Uterus (tissue), 4 donors: Measurements from ENCODE around the gene ATP11B. TPM values are rescaled to one million over a fixed set of nuclear protein-coding genes. Genes with fewer than 3 reads are reported as not detected.
A peak's percentile ranks its signal among the peaks of the same experiment; 100 is the strongest.

Source experiments
- DNase-seq, 2 donors: peaks; one replicate each; pipeline ENCODE4 v3.0.0-alpha.2; 2019 to 2020
- H3K27ac ChIP-seq, 2 donors: fragments of 200-600 bp; sonication (generic); 1 replicate in 1 of 2; 2 replicates in 1 of 2; pipeline ENCODE4 v1.5.1; 2016 to 2018
- H3K27me3 ChIP-seq, 2 donors: fragments of 200-600 bp; sonication (generic); one replicate each; pipeline ENCODE4 v1.5.1; 2018 to 2019; ENCODE audit warnings: control low read depth in 1 of 2
- H3K36me3 ChIP-seq, 2 donors: fragments of 200-600 bp; sonication (generic); one replicate each; pipeline ENCODE4 v1.5.1; 2019; ENCODE audit warnings: control low read depth in 1 of 2
- H3K4me1 ChIP-seq, 2 donors: fragments of 200-600 bp; sonication (generic); one replicate each; pipeline ENCODE4 v1.5.1; 2018 to 2019; ENCODE audit warnings: control low read depth in 1 of 2
- H3K4me3 ChIP-seq, 2 donors: fragments of 200-600 bp; sonication (generic); 1 replicate in 1 of 2; 2 replicates in 1 of 2; pipeline ENCODE4 v1.5.1; 2018 to 2019; ENCODE audit warnings: mild to moderate bottlenecking in 1 of 2
- H3K9me3 ChIP-seq, 2 donors: fragments of 200-600 bp; sonication (generic); one replicate each; pipeline ENCODE4 v1.5.1; 2019; ENCODE audit warnings: control low read depth in 1 of 2
- POLR2A ChIP-seq, 2 donors: fragments of 450-650 bp; IDR thresholded peaks; one replicate each; pipeline ENCODE4 v1.6.1; 2016; ENCODE audit warnings: antibody characterized with exemption in 2 of 2, mild to moderate bottlenecking in 1 of 2, moderate library complexity in 1 of 2
- intact Hi-C: fragments of 100-400 bp; cut with DNase I; formaldehyde crosslinking; loops from one replicate; pipeline ENCODE4 v1.15.1; 2023; ENCODE audit warnings: low total_unique reads
- total RNA-seq, 4 donors: library from RNA; depleted of rRNA in 3 of 4; stranded (reverse); fragments of >200 nt in 3 of 4; gene quantifications; one replicate each; pipeline versions ENCODE4 v1.1.0 to v1.2.4, GENCODE V29; 2014 to 2023
- TF ChIP-seq, protein P1 (sequence below), 4 experiments: fragments of 200-600 bp in 2 of 4; fragments of 450-650 bp in 2 of 4; sonication (generic) in 2 of 4; IDR thresholded peaks; one replicate each; pipeline ENCODE4 v1.5.1; 2016 to 2019; ENCODE audit warnings: antibody characterized with exemption in 4 of 4, mild to moderate bottlenecking in 2 of 4, moderate library complexity in 1 of 4
- donor health status: DM: yes; HTN: yes; CAD: no.

ATP11B gene
- total RNA-seq, 4 donors from 2014 or later, result 53.5 to 136 (median 95.1) TPM

DNA sequence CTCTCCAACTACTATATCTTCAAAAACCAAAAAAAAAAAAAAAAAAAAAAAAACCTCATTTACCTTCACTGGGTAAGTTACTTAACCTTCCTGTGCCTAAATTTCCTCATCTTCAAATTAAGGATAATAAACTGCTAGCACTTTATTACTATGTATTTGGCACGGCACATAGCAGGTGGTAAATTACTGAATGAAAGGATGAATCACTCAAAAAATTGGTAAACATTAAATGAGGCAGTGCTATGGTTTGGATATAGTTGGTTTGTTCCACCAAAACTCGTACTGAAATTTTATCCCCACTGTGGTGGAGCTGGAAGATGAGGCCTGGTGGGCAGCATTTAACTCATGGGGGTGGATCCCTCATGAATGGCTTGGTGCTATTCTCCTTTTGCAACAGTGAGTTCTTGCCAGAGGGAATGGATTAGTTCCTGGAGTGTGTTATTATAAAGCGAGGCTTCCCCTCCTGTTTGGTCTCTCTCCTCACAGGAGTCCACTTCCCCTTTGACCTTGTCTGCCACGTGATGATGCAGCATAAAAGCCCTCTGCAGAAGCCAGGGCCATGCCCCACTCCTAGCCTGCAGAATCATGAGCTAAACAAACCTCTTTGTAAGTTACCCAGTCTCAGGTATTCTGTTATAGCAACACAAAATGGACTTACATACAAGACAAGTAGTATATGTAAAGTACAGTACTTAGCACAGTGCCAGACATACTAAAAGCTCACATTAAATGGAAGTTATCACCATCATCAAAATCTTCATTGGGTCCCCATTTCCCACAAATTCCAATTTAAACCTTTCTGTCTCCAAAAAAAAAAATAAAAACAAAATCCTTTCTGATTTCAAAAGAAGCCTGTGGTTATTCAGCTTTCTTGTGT, 166.4 kb downstream of the ATP11B start:
- Histone ChIP-seq H3K9me3 (no peaks in the 10 kb centered on the region), H3K4me3 (no peak overlapping the region), H3K27me3 (no peaks in the 10 kb centered on the region), H3K27ac (no peak overlapping the region), H3K4me1 (no peaks in the 10 kb centered on the region), H3K36me3 (no peaks in the 10 kb centered on the region)
- DNase-seq, result no peak
- TF ChIP-seq, protein P1, sequence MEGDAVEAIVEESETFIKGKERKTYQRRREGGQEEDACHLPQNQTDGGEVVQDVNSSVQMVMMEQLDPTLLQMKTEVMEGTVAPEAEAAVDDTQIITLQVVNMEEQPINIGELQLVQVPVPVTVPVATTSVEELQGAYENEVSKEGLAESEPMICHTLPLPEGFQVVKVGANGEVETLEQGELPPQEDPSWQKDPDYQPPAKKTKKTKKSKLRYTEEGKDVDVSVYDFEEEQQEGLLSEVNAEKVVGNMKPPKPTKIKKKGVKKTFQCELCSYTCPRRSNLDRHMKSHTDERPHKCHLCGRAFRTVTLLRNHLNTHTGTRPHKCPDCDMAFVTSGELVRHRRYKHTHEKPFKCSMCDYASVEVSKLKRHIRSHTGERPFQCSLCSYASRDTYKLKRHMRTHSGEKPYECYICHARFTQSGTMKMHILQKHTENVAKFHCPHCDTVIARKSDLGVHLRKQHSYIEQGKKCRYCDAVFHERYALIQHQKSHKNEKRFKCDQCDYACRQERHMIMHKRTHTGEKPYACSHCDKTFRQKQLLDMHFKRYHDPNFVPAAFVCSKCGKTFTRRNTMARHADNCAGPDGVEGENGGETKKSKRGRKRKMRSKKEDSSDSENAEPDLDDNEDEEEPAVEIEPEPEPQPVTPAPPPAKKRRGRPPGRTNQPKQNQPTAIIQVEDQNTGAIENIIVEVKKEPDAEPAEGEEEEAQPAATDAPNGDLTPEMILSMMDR (IDR thresholded peaks at IDR 0.05), result no peak
- no peak for TF ChIP-seq POLR2A (IDR thresholded peaks at IDR 0.05)
- intact Hi-C loops, result no loop called here

DNA sequence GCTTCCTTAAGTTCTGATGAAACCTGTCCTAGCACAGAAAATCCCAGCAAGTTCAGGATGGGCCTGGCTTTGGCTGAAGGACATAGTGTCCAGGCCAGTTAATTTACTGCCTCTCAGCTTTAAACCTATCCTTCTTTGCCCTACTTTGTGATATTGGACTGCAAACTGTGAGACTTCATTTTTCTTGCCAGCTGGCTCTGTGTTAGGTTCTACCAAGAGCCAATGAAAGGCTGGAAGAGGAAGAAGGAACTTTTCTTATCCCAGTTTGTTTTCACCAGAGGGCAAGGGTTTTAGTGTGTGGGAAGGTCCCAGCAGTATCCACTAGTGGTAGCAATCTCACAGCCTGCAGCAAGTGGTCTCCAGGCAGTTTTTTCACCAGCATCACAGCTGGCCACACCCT, 168.9 kb downstream of the ATP11B start:
- Histone ChIP-seq H3K4me1 (no peaks in the 10 kb centered on the region), H3K27ac (peak overlapping the region in 1 of 2 donors; percentile 42), H3K27me3 (no peaks in the 10 kb centered on the region), H3K9me3 (no peaks in the 10 kb centered on the region), H3K36me3 (no peaks in the 10 kb centered on the region), H3K4me3 (no peak overlapping the region)
- intact Hi-C loops, result no loop called here
- peak in 1 of 2 donors; percentile 29 for DNase-seq
- TF ChIP-seq POLR2A (IDR thresholded peaks at IDR 0.05), result no peak
- TF ChIP-seq, protein P1 (IDR thresholded peaks at IDR 0.05), result no peak

- no peaks in the 10 kb centered on the region for H3K27me3 ChIP-seq
- H3K27ac ChIP-seq, result no peak overlapping the region
- DNase-seq, result no peak
- TF ChIP-seq, protein P1 (IDR thresholded peaks at IDR 0.05), result no peak
- no peak for TF ChIP-seq POLR2A (IDR thresholded peaks at IDR 0.05)
- H3K4me3 ChIP-seq, result no peak overlapping the region
- no peaks in the 10 kb centered on the region for H3K4me1 ChIP-seq
- H3K9me3 ChIP-seq, result no peaks in the 10 kb centered on the region
- intact Hi-C loops, result no loop called here
- H3K36me3 ChIP-seq, result no peaks in the 10 kb centered on the region
These were observed 170.9 kb downstream of the ATP11B start for GRCh38 chr3:182964179-182964578.

DNA sequence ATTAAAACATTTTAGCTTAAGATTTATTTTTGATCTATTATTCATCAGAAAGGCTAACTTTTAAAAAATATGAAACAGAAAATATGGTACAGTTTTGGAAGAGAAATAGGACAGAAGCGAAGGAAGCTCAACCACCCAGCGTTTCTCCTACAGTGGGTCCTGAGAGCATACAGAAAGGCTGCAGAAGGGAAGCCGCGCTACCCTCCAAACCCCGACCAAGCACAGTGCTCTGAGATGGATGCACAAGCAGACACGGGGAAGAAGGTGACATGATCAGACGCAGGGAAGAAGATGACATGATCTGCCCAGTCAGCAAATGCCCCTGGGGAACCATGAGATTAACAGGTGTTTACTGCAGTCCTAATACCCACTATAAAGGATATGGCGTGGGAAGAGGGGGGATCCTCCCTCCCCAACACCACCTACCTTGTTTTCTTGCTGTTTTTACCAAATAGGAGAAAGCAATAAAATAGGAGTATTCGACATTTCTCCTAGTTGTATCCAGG, 172.6 kb downstream of the ATP11B start:
- intact Hi-C loops, result no loop called here
- no peak for DNase-seq
- Histone ChIP-seq H3K4me3 (no peak overlapping the region), H3K4me1 (no peaks in the 10 kb centered on the region), H3K9me3 (no peaks in the 10 kb centered on the region), H3K36me3 (no peaks in the 10 kb centered on the region), H3K27me3 (no peaks in the 10 kb centered on the region), H3K27ac (no peak overlapping the region)
- no peak for TF ChIP-seq POLR2A (IDR thresholded peaks at IDR 0.05)
- TF ChIP-seq, protein P1 (IDR thresholded peaks at IDR 0.05), result no peak
